ENCODE measurements around the gene KHDRBS2.

KHDRBS2 gene

GRCh38 chr6:61949971-61950370 lies 336.1 kb downstream of the KHDRBS2 start:
- Histone ChIP-seq H3K9me2 (replicated peaks; ENCODE audit: insufficient read depth, low read length) (no peaks in the 10 kb centered on the region), H3K9me3 (ENCODE audit: insufficient read depth, low read length) (no peaks in the 10 kb centered on the region), H3K36me3 (ENCODE audit: low read length) (no peaks in the 10 kb centered on the region), H3K4me2 (ENCODE audit: low read depth, low read length, poor library complexity, severe bottlenecking) (no peak overlapping the region), H3K27me3 (ENCODE audit: low read length) (no peaks in the 10 kb centered on the region), H3K9ac (ENCODE audit: low read length) (no peak overlapping the region), H3K27ac (ENCODE audit: low read depth, low read length) (no peak overlapping the region), H3F3A (ENCODE audit: insufficient read depth) (no peaks in the 10 kb centered on the region), H2AFZ (ENCODE audit: low read depth, low read length, severe bottlenecking) (no peak overlapping the region), H4K20me1 (ENCODE audit: low read depth, low read length) (no peaks in the 10 kb centered on the region), H3K79me2 (ENCODE audit: insufficient read depth, low read length) (no peaks in the 10 kb centered on the region), H3K4me3 (ENCODE audit: insufficient read depth, low read length, poor library complexity, severe bottlenecking) (no peak overlapping the region)
- no peak for TF ChIP-seq EZH2phosphoT487 (conservative IDR thresholded peaks at IDR 0.05; ENCODE audit: low read length)
- TF ChIP-seq CTCF (IDR thresholded peaks at IDR 0.05; ENCODE audit: insufficient read depth, low read length, poor library complexity, severe bottlenecking): no peak

GRCh38 chr6:61949161-61949560 lies 336.9 kb downstream of the KHDRBS2 start:
- TF ChIP-seq CTCF (IDR thresholded peaks at IDR 0.05; ENCODE audit: insufficient read depth, low read length, poor library complexity, severe bottlenecking) (no peak), EZH2phosphoT487 (conservative IDR thresholded peaks at IDR 0.05; ENCODE audit: low read length) (no peak)
- no peak overlapping the region for H3K4me2 ChIP-seq (ENCODE audit: low read depth, low read length, poor library complexity, severe bottlenecking)
- H3K79me2 ChIP-seq (ENCODE audit: insufficient read depth, low read length): no peaks in the 10 kb centered on the region
- H3K4me3 ChIP-seq (ENCODE audit: insufficient read depth, low read length, poor library complexity, severe bottlenecking): no peak overlapping the region
- H3K27me3 ChIP-seq (ENCODE audit: low read length): no peaks in the 10 kb centered on the region
- no peak overlapping the region for H3K9ac ChIP-seq (ENCODE audit: low read length)
- H3F3A ChIP-seq (ENCODE audit: insufficient read depth): no peaks in the 10 kb centered on the region
- no peaks in the 10 kb centered on the region for H3K9me3 ChIP-seq (ENCODE audit: insufficient read depth, low read length)
- no peaks in the 10 kb centered on the region for H3K36me3 ChIP-seq (ENCODE audit: low read length)
- no peaks in the 10 kb centered on the region for H4K20me1 ChIP-seq (ENCODE audit: low read depth, low read length)
- H3K27ac ChIP-seq (ENCODE audit: low read depth, low read length): no peak overlapping the region
- H2AFZ ChIP-seq (ENCODE audit: low read depth, low read length, severe bottlenecking): no peak overlapping the region
- no peaks in the 10 kb centered on the region for H3K9me2 ChIP-seq (replicated peaks; ENCODE audit: insufficient read depth, low read length)

- no peak for TF ChIP-seq CTCF (IDR thresholded peaks at IDR 0.05; ENCODE audit: insufficient read depth, low read length, poor library complexity, severe bottlenecking)
- TF ChIP-seq EZH2phosphoT487 (conservative IDR thresholded peaks at IDR 0.05; ENCODE audit: low read length): no peak
- H3K9ac ChIP-seq (ENCODE audit: low read length): no peak overlapping the region
- H4K20me1 ChIP-seq (ENCODE audit: low read depth, low read length): no peaks in the 10 kb centered on the region
- no peak overlapping the region for H3K4me2 ChIP-seq (ENCODE audit: low read depth, low read length, poor library complexity, severe bottlenecking)
- H3K27me3 ChIP-seq (ENCODE audit: low read length): no peaks in the 10 kb centered on the region
- no peaks in the 10 kb centered on the region for H3K9me3 ChIP-seq (ENCODE audit: insufficient read depth, low read length)
- no peaks in the 10 kb centered on the region for H3K9me2 ChIP-seq (replicated peaks; ENCODE audit: insufficient read depth, low read length)
- H3K79me2 ChIP-seq (ENCODE audit: insufficient read depth, low read length): no peaks in the 10 kb centered on the region
- H3K4me3 ChIP-seq (ENCODE audit: insufficient read depth, low read length, poor library complexity, severe bottlenecking): no peak overlapping the region
- H3F3A ChIP-seq (ENCODE audit: insufficient read depth): no peaks in the 10 kb centered on the region
- no peak overlapping the region for H2AFZ ChIP-seq (ENCODE audit: low read depth, low read length, severe bottlenecking)
- no peaks in the 10 kb centered on the region for H3K36me3 ChIP-seq (ENCODE audit: low read length)
- H3K27ac ChIP-seq (ENCODE audit: low read depth, low read length): no peak overlapping the region
These were observed 338.6 kb downstream of the KHDRBS2 start for GRCh38 chr6:61947311-61947947.
